Suprapubic skin (tissue), 4 donors: ENCODE results near the gene MYO18A. TPM values are rescaled to one million over a fixed set of nuclear protein-coding genes. Genes with fewer than 3 reads are reported as not detected.
"Not testable (repeated sequence)": the region's sequence is repeated elsewhere in the genome, so short reads cannot be mapped to it uniquely, and the experiment has no call there.

ENCODE experiments used
- DNase-seq, 2 donors: peaks; one replicate each; pipeline ENCODE4 v3.0.0-alpha.2; 2019; ENCODE audit warnings: low spot score in 2 of 2
- H3K27ac ChIP-seq: fragments of 200-600 bp; sonication (generic); one replicate; pipeline ENCODE4 v1.5.1; 2019
- H3K27me3 ChIP-seq: fragments of 200-600 bp; sonication (generic); one replicate; pipeline ENCODE4 v1.5.1; 2019
- H3K36me3 ChIP-seq: fragments of 200-600 bp; sonication (generic); one replicate; pipeline ENCODE4 v1.5.1; 2019
- H3K4me1 ChIP-seq: fragments of 200-600 bp; sonication (generic); one replicate; pipeline ENCODE4 v1.5.1; 2019
- H3K4me3 ChIP-seq: fragments of 200-600 bp; sonication (generic); one replicate; pipeline ENCODE4 v1.5.1; 2019; ENCODE audit warnings: mild to moderate bottlenecking
- H3K9me3 ChIP-seq: fragments of 200-600 bp; sonication (generic); one replicate; pipeline ENCODE4 v1.5.1; 2019
- CTCF ChIP-seq, 2 donors: fragments of 200-600 bp in 1 of 2; fragments of 450-650 bp in 1 of 2; sonication (generic) in 1 of 2; IDR thresholded peaks; one replicate each; pipeline ENCODE4 v1.5.1; 2016 to 2019; ENCODE audit warnings: antibody characterized with exemption in 2 of 2, mild to moderate bottlenecking in 1 of 2, moderate library complexity in 1 of 2
- EP300 ChIP-seq: sonication (generic); formaldehyde crosslinking; IDR thresholded peaks from one replicate; pipeline ENCODE4 v1.6.1; 2017; ENCODE audit warnings: antibody characterized with exemption
- POLR2A ChIP-seq, 2 donors: fragments of 450-650 bp; IDR thresholded peaks; one replicate each; pipeline ENCODE4 v1.6.1; 2017; ENCODE audit warnings: antibody characterized with exemption in 2 of 2, mild to moderate bottlenecking in 2 of 2, moderate library complexity in 2 of 2
- POLR2AphosphoS5 ChIP-seq, 3 donors: sonication (generic); formaldehyde crosslinking; IDR thresholded peaks; one replicate each; pipeline ENCODE4 v1.6.1; 2017; ENCODE audit warnings: antibody characterized with exemption in 3 of 3
- WGBS: methylation state at CpG from one replicate; pipeline ENCODE4 v1.1.5; 2018; 5-methylcytosine and 5-hydroxymethylcytosine counted together
- total RNA-seq, 4 donors: library from RNA; depleted of rRNA; stranded (reverse); fragments of >200 nt; gene quantifications; one replicate each; pipeline ENCODE4 v1.1.0, GENCODE V29; 2016

Gene MYO18A
- total RNA-seq, 4 donors from 2014 or later, result 87.6 to 253 (median 106) TPM

- 97% methylated on average over 9 of the region's 9 CpGs for WGBS
- Histone ChIP-seq H3K4me1 (no peaks in the 10 kb centered on the region), H3K27ac (no peak overlapping the region), H3K9me3 (no peaks in the 10 kb centered on the region), H3K36me3 (peaks cover 17% of the 10 kb centered on the region), H3K4me3 (no peak overlapping the region), H3K27me3 (no peaks in the 10 kb centered on the region)
- DNase-seq, result no peak
- TF ChIP-seq EP300 (no peak), POLR2A (IDR thresholded peaks at IDR 0.05) (no peak), POLR2AphosphoS5 (IDR thresholded peaks at IDR 0.05) (no peak), CTCF (IDR thresholded peaks at IDR 0.05) (no peak)
Observed at GRCh38 chr17:29169806-29170591, 10.2 kb downstream of the MYO18A start.

- H3K4me3 ChIP-seq, H3K9me3 ChIP-seq, H3K27me3 ChIP-seq, DNase-seq, H3K4me1 ChIP-seq, H3K27ac ChIP-seq: not testable (repeated sequence)
- H3K36me3 ChIP-seq, result peaks cover 22% of the 10 kb centered on the region
- 88% methylated on average over 4 of the region's 8 CpGs for WGBS
Observed at GRCh38 chr17:29168759-29169126, 11.5 kb downstream of the MYO18A start.

GRCh38 chr17:29168079-29168758, 12.0 kb downstream of the MYO18A start:
- WGBS, result 66% methylated on average over 3 of the region's 3 CpGs

GRCh38 chr17:29167393-29168078, 12.7 kb downstream of the MYO18A start:
- Histone ChIP-seq H3K4me3 (no peak overlapping the region), H3K9me3 (no peaks in the 10 kb centered on the region), H3K27me3 (no peaks in the 10 kb centered on the region), H3K36me3 (peaks cover 22% of the 10 kb centered on the region), H3K27ac (no peak overlapping the region), H3K4me1 (peaks cover 11% of the 10 kb centered on the region)
- no peak for DNase-seq
- WGBS, result 72% methylated on average over 4 of the region's 4 CpGs
- no peak for TF ChIP-seq EP300
- no peak for TF ChIP-seq POLR2A (IDR thresholded peaks at IDR 0.05)
- no peak for TF ChIP-seq POLR2AphosphoS5 (IDR thresholded peaks at IDR 0.05)
- no peak for TF ChIP-seq CTCF (IDR thresholded peaks at IDR 0.05)

More at GRCh38 chr17:29168079-29168758, 12.0 kb downstream of the MYO18A start:
- peak in 1 of 2 donors; percentile 26 for DNase-seq
- peaks cover 5% of the 10 kb centered on the region for H3K4me1 ChIP-seq
- peaks cover 22% of the 10 kb centered on the region for H3K36me3 ChIP-seq
- no peaks in the 10 kb centered on the region for H3K27me3 ChIP-seq
- H3K27ac ChIP-seq, result no peak overlapping the region
- H3K9me3 ChIP-seq, result no peaks in the 10 kb centered on the region
- no peak for TF ChIP-seq EP300
- no peak for TF ChIP-seq POLR2AphosphoS5 (IDR thresholded peaks at IDR 0.05)
- no peak for TF ChIP-seq POLR2A (IDR thresholded peaks at IDR 0.05)
- H3K4me3 ChIP-seq, result no peak overlapping the region

- Histone ChIP-seq H3K27me3 (no peaks in the 10 kb centered on the region), H3K4me3 (no peak overlapping the region), H3K27ac (no peak overlapping the region), H3K9me3 (no peaks in the 10 kb centered on the region), H3K36me3 (peaks cover 22% of the 10 kb centered on the region), H3K4me1 (peaks cover 11% of the 10 kb centered on the region)
- WGBS, result 99% methylated on average over 20 of the region's 21 CpGs
- DNase-seq, result no peak
- TF ChIP-seq EP300 (no peak), POLR2AphosphoS5 (IDR thresholded peaks at IDR 0.05) (no peak), CTCF (IDR thresholded peaks at IDR 0.05) (no peak)
Observed at GRCh38 chr17:29166507-29166887, 13.7 kb downstream of the MYO18A start.
